GM12878 (cell line): Measurements from ENCODE around the gene PAK5. TPM values are rescaled to one million over a fixed set of nuclear protein-coding genes. Genes with fewer than 3 reads are reported as not detected.

Source experiments
- CUX1 ChIP-seq: IDR thresholded peaks from 2 replicates; pipeline ENCODE4 v1.6.1; 2012; ENCODE audit warnings: improper control_type of control experiment, low read depth, low read length; ENCODE audit not compliant: insufficient replicate concordance
- EP300 ChIP-seq, 2 experiments: fragments of 150-350 bp in 1 of 2; IDR thresholded peaks; 2 replicates each; pipeline ENCODE4 v1.6.1; 2011 to 2012; ENCODE audit warnings: low read depth in 2 of 2, low read length in 2 of 2, borderline replicate concordance in 1 of 2, improper control_type of control experiment in 1 of 2, inconsistent platforms in 1 of 2; ENCODE audit not compliant: control insufficient read depth in 1 of 2
- HSF1 ChIP-seq: fragments of 150-350 bp; IDR thresholded peaks from 2 replicates; pipeline ENCODE4 v1.6.1; 2014; ENCODE audit warnings: mild to moderate bottlenecking, low read depth, low read length
- REST ChIP-seq: IDR thresholded peaks from 2 replicates; pipeline ENCODE4 v1.6.1; 2012; ENCODE audit warnings: mild to moderate bottlenecking, low read depth, low read length
- STAT3 ChIP-seq: IDR thresholded peaks from 2 replicates; pipeline ENCODE4 v1.6.1; 2011; ENCODE audit warnings: low read depth, low read length, improper control_type of control experiment
- TAF1 ChIP-seq: IDR thresholded peaks from 2 replicates; pipeline ENCODE4 v1.6.1; 2011; ENCODE audit warnings: mild to moderate bottlenecking, low read depth, low read length, borderline replicate concordance
- polyA plus RNA-seq, 11 experiments: library from polyadenylated mRNA; depleted of rRNA in 4 of 11; unstranded in 6 of 11; stranded (reverse) in 5 of 11; fragments of >200 nt; fragmentation: Nextera tagmentation in 4 of 11; fragmentation: Illumina TruSeq in 1 of 11; extraction: Ambion mirVana in 4 of 11; extraction: Trizol in 1 of 11; gene quantifications; 1 replicate in 1 of 11; 2 replicates in 10 of 11; pipeline versions ENCODE4 v1.2.1 to v1.2.3, GENCODE V29; 2011 to 2016; ENCODE audit warnings: inconsistent platforms in 2 of 11, missing spikeins in 2 of 11, low read depth in 1 of 11
- total RNA-seq, 4 experiments: library from RNA; depleted of rRNA in 3 of 4; stranded (reverse); fragments of >200 nt in 3 of 4; fragmentation: Illumina TruSeq in 1 of 4; extraction: Trizol in 1 of 4; gene quantifications; 2 replicates each; pipeline versions ENCODE4 v1.2.1 to v1.2.3, GENCODE V29; 2013 to 2021

Gene PAK5
- total and polyA plus RNA-seq, 10 of the 15 experiments (the other 5 are each of a cell fraction or from before 2014, with no cell fraction given) = not detected

GRCh38 chr20:9617940-9618339 is 220.9 kb downstream of the PAK5 start (continued):
- TF ChIP-seq CUX1 = no peak
- no peak for TF ChIP-seq TAF1
- TF ChIP-seq STAT3 = no peak
- TF ChIP-seq EP300 (IDR thresholded peaks at IDR 0.05; ENCODE audit: borderline replicate concordance in 1 of 2, control insufficient read depth in 1 of 2, low read depth in 2 of 2, low read length in 2 of 2) = no peak
- no peak for TF ChIP-seq REST
- no peak for TF ChIP-seq HSF1
- TF ChIP-seq, all 136 proteins: peak for 3
